ENCODE measurements around the gene NACC2.
"Not testable (repeated sequence)": the region's sequence is repeated elsewhere in the genome, so short reads cannot be mapped to it uniquely, and the experiment has no call there.

NACC2 gene

GRCh38 chr9:136028760-136029470 is 66.2 kb downstream of the NACC2 start:
- no peak for DNase-seq (ENCODE audit: low spot score)
- in situ Hi-C loops (cut with MboI; ENCODE audit: low sequenced_read_pairs, unreplicated experiment): no loop called here
- no peak for TF ChIP-seq CTCF (IDR thresholded peaks at IDR 0.05; ENCODE audit: borderline replicate concordance, control extremely low read depth, extremely low read depth, insufficient read depth, missing control alignments)

GRCh38 chr9:136026943-136027289 is 68.2 kb downstream of the NACC2 start:
- in situ Hi-C loops (cut with MboI; ENCODE audit: low sequenced_read_pairs, unreplicated experiment); DNase-seq (ENCODE audit: low spot score): not testable (repeated sequence)

- TF ChIP-seq CTCF (IDR thresholded peaks at IDR 0.05; ENCODE audit: borderline replicate concordance, control extremely low read depth, extremely low read depth, insufficient read depth, missing control alignments): no peak
- in situ Hi-C loops (cut with MboI; ENCODE audit: low sequenced_read_pairs, unreplicated experiment): no loop called here
- no peak for DNase-seq (ENCODE audit: low spot score)
Measured at GRCh38 chr9:136026266-136026942, 68.7 kb downstream of the NACC2 start.

- no peak for TF ChIP-seq CTCF (IDR thresholded peaks at IDR 0.05; ENCODE audit: borderline replicate concordance, control extremely low read depth, extremely low read depth, insufficient read depth, missing control alignments)
- in situ Hi-C loops (cut with MboI; ENCODE audit: low sequenced_read_pairs, unreplicated experiment): no loop called here
- DNase-seq (ENCODE audit: low spot score): no peak
Measured at GRCh38 chr9:136025481-136025880, 69.6 kb downstream of the NACC2 start.

GRCh38 chr9:136024696-136025316 is 70.3 kb downstream of the NACC2 start:
- DNase-seq (ENCODE audit: low spot score): no peak
- in situ Hi-C loops (cut with MboI; ENCODE audit: low sequenced_read_pairs, unreplicated experiment): no loop called here
- TF ChIP-seq CTCF (IDR thresholded peaks at IDR 0.05; ENCODE audit: borderline replicate concordance, control extremely low read depth, extremely low read depth, insufficient read depth, missing control alignments): no peak

GRCh38 chr9:136024286-136024685 is 70.8 kb downstream of the NACC2 start:
- in situ Hi-C loops (cut with MboI; ENCODE audit: low sequenced_read_pairs, unreplicated experiment): no loop called here
- TF ChIP-seq CTCF (IDR thresholded peaks at IDR 0.05; ENCODE audit: borderline replicate concordance, control extremely low read depth, extremely low read depth, insufficient read depth, missing control alignments): no peak

More at GRCh38 chr9:136024286-136024685, 70.8 kb downstream of the NACC2 start:
- DNase-seq (ENCODE audit: low spot score): no peak
